RWPE1 (cell line): ENCODE data around the gene TTYH3.

Experiments
- CTCF ChIA-PET: fragments of 350-600 bp; sonication (Branson Sonifier 250); formaldehyde crosslinking; extraction: SDS; loops from one replicate; lab custom pipeline; 2021; lab: Yijun Ruan, JAX
- POLR2A ChIA-PET: fragments of 400-600 bp; formaldehyde crosslinking; extraction: SDS; loops from one replicate; lab custom pipeline; 2020; ENCODE audit warnings: antibody characterized with exemption; ENCODE audit not compliant: low non-redundant PET; lab: Yijun Ruan, JAX
- DNase-seq: peaks from one replicate; pipeline ENCODE4 v3.0.0; 2012; ENCODE audit warnings: low spot score
- H3K27ac ChIP-seq: fragments of 450-650 bp; 2 replicates; pipeline ENCODE4 v1.5.1; 2017
- TF ChIP-seq, protein P1 (sequence below): fragments of 450-650 bp; conservative IDR thresholded peaks from 2 replicates; pipeline ENCODE4 v1.5.1; 2017; ENCODE audit warnings: low read depth, mild to moderate bottlenecking

Gene TTYH3

DNA sequence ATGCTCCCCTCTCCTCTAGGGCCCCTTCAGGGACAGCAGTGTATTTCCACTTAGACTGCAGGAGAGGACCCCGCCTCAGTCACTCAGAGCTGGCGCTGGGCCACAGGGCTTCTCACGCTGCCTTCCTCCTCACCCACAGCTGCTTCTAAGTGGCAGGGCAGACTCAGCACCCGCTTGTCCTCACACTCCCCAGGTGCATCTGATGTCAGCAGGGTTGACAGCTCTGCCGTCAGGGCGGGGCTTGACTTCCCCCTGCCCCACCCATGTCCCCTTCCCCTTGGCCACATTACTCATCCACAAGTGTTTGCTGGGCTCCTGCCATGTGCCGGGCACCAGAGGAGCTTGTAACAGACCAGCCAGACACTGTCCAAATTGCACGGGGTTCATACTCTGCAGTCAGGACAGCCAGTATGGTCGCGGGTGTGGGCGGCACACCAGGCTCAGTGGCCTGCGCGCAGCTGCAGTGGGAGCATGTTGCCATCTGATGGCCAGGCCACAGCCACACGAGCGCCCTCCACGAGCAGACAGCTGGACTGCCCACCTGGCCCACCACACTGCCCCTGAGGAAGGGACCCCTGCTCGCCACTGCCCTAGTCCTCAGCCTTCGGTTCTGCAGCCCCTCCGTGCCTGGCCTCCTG is 29.3 kb upstream of the TTYH3 start:
- DNase-seq, result peak; percentile 38
- ChIA-PET POLR2A (no interaction called here), CTCF (interaction anchor here (0.6 kb wide), 1 partner anchor 235 kb away, joined by 4 read pairs; no protein-coding TSS in a partner anchor)

DNA sequence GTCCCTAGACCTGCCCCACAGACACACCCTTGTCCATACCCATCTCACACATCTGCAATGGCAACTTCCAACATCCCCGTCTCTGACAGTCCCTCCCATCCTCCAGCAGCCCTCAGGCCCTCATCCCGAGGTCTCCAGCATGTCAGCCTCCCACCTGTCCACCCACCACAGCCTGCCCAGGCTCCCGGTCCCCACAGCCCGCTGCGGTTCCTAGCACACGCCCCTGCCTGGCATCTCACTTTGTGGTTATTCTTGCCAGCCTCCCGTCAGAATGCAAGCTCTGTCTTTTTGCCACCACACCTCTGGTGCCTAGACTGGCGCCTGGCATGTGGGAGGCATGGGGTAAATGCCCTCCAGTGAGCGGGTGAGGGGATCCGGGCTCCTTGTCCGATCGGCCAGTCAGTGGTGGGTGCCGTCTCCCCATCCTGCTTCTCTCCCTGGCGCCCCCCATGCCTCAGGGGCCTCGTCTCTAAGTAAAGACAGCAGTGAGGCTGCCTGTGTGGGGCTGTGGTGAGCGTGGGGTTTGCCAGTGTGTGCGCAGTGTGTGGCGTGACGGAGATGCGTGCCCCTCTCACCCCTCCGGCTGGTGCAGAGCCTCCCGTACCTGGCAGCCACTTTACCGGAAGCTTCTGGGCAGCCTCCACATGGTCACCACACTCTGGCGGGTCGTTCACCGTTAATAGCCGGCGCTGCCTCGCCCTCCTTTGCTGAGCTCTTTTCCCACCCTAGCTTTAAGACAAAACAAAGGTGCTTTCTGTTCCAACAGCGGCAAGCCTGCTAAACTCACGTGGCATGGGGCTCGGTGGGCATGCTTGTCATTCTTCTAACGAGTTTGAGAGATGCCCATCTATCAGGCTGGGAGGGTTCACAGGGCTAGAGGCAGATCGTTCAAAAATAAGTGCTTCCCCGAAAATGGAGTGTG is 28.5 kb upstream of the TTYH3 start:
- ChIA-PET POLR2A (interaction anchor here (0.5 kb wide), 1 partner anchor 135 kb away, joined by 4 read pairs; no protein-coding TSS in a partner anchor), CTCF (interaction anchor here (0.6 kb wide), 1 partner anchor 200 kb away, joined by 5 read pairs; the partner anchor contains the start of gene CHST12)
- no peak for DNase-seq
- H3K27ac ChIP-seq, result peak overlapping the region; percentile 60
- TF ChIP-seq, protein P1, sequence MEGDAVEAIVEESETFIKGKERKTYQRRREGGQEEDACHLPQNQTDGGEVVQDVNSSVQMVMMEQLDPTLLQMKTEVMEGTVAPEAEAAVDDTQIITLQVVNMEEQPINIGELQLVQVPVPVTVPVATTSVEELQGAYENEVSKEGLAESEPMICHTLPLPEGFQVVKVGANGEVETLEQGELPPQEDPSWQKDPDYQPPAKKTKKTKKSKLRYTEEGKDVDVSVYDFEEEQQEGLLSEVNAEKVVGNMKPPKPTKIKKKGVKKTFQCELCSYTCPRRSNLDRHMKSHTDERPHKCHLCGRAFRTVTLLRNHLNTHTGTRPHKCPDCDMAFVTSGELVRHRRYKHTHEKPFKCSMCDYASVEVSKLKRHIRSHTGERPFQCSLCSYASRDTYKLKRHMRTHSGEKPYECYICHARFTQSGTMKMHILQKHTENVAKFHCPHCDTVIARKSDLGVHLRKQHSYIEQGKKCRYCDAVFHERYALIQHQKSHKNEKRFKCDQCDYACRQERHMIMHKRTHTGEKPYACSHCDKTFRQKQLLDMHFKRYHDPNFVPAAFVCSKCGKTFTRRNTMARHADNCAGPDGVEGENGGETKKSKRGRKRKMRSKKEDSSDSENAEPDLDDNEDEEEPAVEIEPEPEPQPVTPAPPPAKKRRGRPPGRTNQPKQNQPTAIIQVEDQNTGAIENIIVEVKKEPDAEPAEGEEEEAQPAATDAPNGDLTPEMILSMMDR, result no peak

More for the DNA sequence above, 29.3 kb upstream of the TTYH3 start:
- peak overlapping the region; percentile 60 for H3K27ac ChIP-seq
- TF ChIP-seq, protein P1, result no peak

DNA sequence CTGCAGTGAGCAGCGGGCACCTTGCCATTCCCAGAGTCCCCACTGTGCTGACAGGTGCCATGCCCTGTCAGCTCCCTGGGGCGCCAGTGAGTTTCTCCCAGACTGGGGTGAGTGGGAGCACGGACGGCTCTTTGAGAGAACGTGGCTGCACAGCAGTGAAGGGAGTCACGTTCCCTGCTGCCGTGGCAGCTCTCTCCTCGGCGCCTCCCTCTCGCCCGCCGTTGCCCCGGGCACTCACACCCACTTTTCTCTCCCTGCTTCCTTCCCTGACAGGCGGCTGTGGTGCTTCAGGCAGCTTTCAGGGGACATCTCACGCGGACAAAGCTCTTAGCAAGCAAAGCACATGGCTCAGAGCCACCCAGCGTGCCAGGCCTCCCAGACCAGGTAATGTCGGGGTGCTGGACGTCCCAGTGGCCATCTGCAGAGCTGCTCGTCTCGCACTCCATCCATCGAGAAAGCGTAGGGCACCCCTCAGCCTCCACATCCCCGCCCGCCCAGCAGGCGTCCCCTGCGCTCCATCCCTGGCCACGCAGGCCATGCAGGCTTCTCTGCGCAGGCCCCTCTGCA is 27.1 kb upstream of the TTYH3 start:
- POLR2A ChIA-PET, result no interaction called here
- H3K27ac ChIP-seq, result no peak overlapping the region
- CTCF ChIA-PET, result no interaction called here
- DNase-seq, result no peak
- TF ChIP-seq, protein P1, result no peak

DNA sequence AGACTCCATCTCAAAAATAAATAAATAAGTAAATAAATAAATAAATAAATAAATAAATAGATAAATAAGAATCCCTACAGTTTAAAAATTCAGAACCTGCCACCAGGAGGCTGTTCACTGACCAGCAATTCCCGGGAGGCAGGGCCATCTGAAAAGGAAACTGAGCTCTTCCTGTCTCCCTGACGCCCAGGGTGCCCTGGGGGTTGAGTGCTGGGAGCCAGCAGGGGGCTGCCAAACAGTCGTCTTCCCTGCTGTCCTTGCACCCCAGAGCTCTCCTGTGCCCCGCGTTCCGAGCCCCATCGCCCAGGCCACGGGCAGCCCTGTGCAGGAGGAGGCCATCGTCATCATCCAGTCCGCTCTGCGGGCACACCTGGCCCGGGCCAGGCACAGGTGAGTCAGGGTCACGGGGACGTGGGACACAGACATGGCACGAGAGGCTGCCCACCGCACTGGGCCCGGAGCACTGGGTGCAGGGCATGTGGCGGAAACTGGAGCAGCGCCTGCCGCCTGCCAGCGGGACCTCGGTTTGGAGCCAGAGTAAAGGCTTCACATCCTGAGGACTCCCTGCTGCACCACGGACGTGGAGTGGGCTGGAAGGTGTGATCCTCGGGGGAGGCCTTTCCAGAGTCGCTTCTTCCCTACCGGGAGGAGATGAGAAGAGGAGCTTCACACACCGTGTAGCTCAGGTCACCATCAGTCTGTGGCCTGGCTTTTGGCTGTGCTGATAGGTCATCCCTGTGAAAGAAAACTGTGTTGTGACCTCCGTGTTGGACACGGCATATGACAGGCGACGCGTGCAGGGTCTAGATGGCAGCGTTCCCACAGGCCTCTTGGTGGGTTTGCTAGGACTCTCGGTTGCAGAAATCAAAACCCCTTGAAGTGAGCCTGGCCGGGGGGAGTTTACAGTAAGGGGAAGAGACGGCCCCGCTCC is 25.9 kb upstream of the TTYH3 start:
- no peak for DNase-seq
- ChIA-PET CTCF (interaction anchor here (0.7 kb wide), 1 partner anchor 65 kb away, joined by 4 read pairs; no protein-coding TSS in a partner anchor), POLR2A (no interaction called here)
- TF ChIP-seq, protein P1, result no peak
- no peak overlapping the region for H3K27ac ChIP-seq

DNA sequence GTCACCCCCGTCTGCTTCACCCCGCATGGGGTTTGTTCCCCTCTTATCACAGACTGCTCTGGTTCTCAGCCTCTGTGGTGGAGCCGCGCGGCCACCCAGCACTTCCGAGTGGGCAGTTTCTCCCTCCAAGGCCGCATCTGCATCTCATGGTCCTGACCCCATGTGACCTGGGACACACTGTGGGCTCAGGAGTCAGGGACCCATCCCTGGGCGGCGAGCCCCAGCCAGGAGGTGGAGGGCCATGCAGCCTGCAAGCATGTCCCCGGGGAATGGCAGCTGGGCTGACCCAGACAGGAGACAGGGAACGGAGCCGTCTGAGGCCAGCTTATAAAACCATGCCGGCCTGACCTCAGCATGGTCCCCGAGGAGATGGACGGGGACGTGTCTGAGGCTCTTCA is 25.2 kb upstream of the TTYH3 start:
- ChIA-PET POLR2A (no interaction called here), CTCF (interaction anchor here (0.7 to 0.8 kb wide), 2 partner anchors 24 to 65 kb away, joined by 4 read pairs; no protein-coding TSS in a partner anchor)
- DNase-seq, result no peak
- TF ChIP-seq, protein P1, result no peak
- H3K27ac ChIP-seq, result no peak overlapping the region
